HepG2 (cell line): Measurements from ENCODE around the gene LHB. TPM values are rescaled to one million over a fixed set of nuclear protein-coding genes. Genes with fewer than 3 reads are reported as not detected.

Experiments
- ATAC-seq: fragments of 200-7000 bp; cut with Tn5 transposase; 3 replicates; pipeline ENCODE4 v1.9.1; 2020; ENCODE audit warnings: mild to moderate bottlenecking, moderate library complexity
- BruUV-seq: library from RNA; stranded (reverse); fragments of 400-500 nt; replicated peaks from 2 replicates; lab custom pipeline; 2021; lab: Mats Ljungman, UMichigan
- CTCF ChIA-PET: fragments of 300-600 bp; formaldehyde crosslinking; extraction: SDS; loops from one replicate; lab custom pipeline; 2021; ENCODE audit warnings: low total read pairs, inconsistent platforms, low intra/inter-chr PET ratio; lab: Yijun Ruan, JAX
- POLR2A ChIA-PET: fragments of 350-600 bp; sonication (Branson Sonifier 250); formaldehyde crosslinking; loops from one replicate; lab custom pipeline; 2020; ENCODE audit warnings: antibody characterized with exemption, inconsistent platforms; lab: Yijun Ruan, JAX
- DNase-seq: peaks from one replicate; pipeline ENCODE4 v3.0.0-alpha.2; 2015; ENCODE audit warnings: low spot score
- FAIRE-seq: peaks from 3 replicates; lab custom pipeline; 2011; peaks lifted over from hg19 to GRCh38; lab: Jason Lieb, UNC
- H2AFZ ChIP-seq: one replicate; pipeline ENCODE4 v1.6.1; 2011; ENCODE audit warnings: low read length, inconsistent platforms
- H3K27ac ChIP-seq: fragments of 300-600 bp; 3 replicates; pipeline ENCODE4 v1.8.0; 2011; ENCODE audit warnings: mixed run types, mild to moderate bottlenecking, mixed read lengths, low read length, inconsistent platforms; ENCODE audit not compliant: insufficient read depth; ENCODE audit errors: extremely low read length
- H3K27me3 ChIP-seq, 2 experiments: fragments of 200-600 bp in 1 of 2; 2 replicates in 1 of 2; 3 replicates in 1 of 2; pipeline versions ENCODE4 v1.6.0 to v1.8.0; 2011; ENCODE audit warnings: low read length in 2 of 2, mild to moderate bottlenecking in 2 of 2, moderate library complexity in 2 of 2, inconsistent platforms in 1 of 2; ENCODE audit not compliant: insufficient read depth in 2 of 2, control insufficient read depth in 1 of 2
- H3K36me3 ChIP-seq, 2 experiments: fragments of 200-600 bp in 1 of 2; replicated peaks in 1 of 2; 2 replicates in 1 of 2; 3 replicates in 1 of 2; pipeline versions ENCODE4 v1.5.1 to v1.8.0; 2011; ENCODE audit warnings: low read length in 2 of 2, inconsistent platforms in 1 of 2; ENCODE audit not compliant: insufficient read depth in 2 of 2, control insufficient read depth in 1 of 2
- H3K4me1 ChIP-seq: 2 replicates; pipeline ENCODE4 v1.5.1; 2012; ENCODE audit warnings: low read length, inconsistent platforms; ENCODE audit not compliant: insufficient read depth
- H3K4me2 ChIP-seq: 2 replicates; pipeline ENCODE4 v1.6.0; 2011; ENCODE audit warnings: low read depth, low read length, inconsistent platforms
- H3K4me3 ChIP-seq, 3 experiments: fragments of 200-600 bp in 1 of 3; sonication (generic), shearing (Covaris generic) in 1 of 3; replicated peaks in 1 of 3; 2 replicates each; pipeline ENCODE4 v1.5.1; 2011 to 2016; ENCODE audit warnings: low read length in 3 of 3, inconsistent platforms in 2 of 3, low read depth in 2 of 3, mild to moderate bottlenecking in 2 of 3, control low read depth in 1 of 3, mixed read lengths in 1 of 3; ENCODE audit not compliant: insufficient read depth in 1 of 3
- H3K79me2 ChIP-seq: one replicate; pipeline ENCODE4 v1.6.1; 2011; ENCODE audit warnings: low read length, inconsistent platforms; ENCODE audit not compliant: insufficient read depth
- H3K9ac ChIP-seq: 2 replicates; pipeline ENCODE4 v1.6.0; 2011; ENCODE audit warnings: mild to moderate bottlenecking, low read depth, low read length, inconsistent platforms; ENCODE audit not compliant: insufficient read depth
- H3K9me3 ChIP-seq: 2 replicates; pipeline ENCODE4 v1.5.1; 2012; ENCODE audit warnings: mild to moderate bottlenecking, low read length
- H4K20me1 ChIP-seq: 2 replicates; pipeline ENCODE4 v1.6.0; 2011; ENCODE audit warnings: inconsistent platforms, mild to moderate bottlenecking, low read length, moderate library complexity; ENCODE audit not compliant: insufficient read depth
- ARID4A ChIP-seq: sonication (generic); formaldehyde crosslinking; IDR thresholded peaks from 2 replicates; pipeline ENCODE4 v1.5.0; 2020; ENCODE audit warnings: mild to moderate bottlenecking, missing genetic modification reagents, borderline replicate concordance
- ATF7 ChIP-seq, 2 experiments: fragments of 450-650 bp in 1 of 2; sonication (generic) in 1 of 2; formaldehyde crosslinking in 1 of 2; IDR thresholded peaks; 2 replicates each; pipeline versions ENCODE4 v1.4.0 to v1.6.1; 2016 to 2020; ENCODE audit warnings: antibody characterized with exemption in 1 of 2, mild to moderate bottlenecking in 1 of 2, missing genetic modification reagents in 1 of 2
- CENPT ChIP-seq: sonication (generic); formaldehyde crosslinking; IDR thresholded peaks from 2 replicates; pipeline ENCODE4 v1.8.0; 2022; ENCODE audit warnings: low read depth, mild to moderate bottlenecking, moderate library complexity, missing genetic modification reagents
- KAT7 ChIP-seq: IDR thresholded peaks from 2 replicates; pipeline ENCODE4 v1.6.1; 2018; ENCODE audit warnings: borderline replicate concordance, missing compliant biosample characterization
- POLR2A ChIP-seq, 2 experiments: IDR thresholded peaks; 2 replicates each; pipeline ENCODE4 v1.6.1; 2011; ENCODE audit warnings: low read depth in 2 of 2, low read length in 2 of 2, mild to moderate bottlenecking in 1 of 2, moderate library complexity in 1 of 2; ENCODE audit not compliant: insufficient read depth in 1 of 2
- POLR2AphosphoS5 ChIP-seq: IDR thresholded peaks from 2 replicates; pipeline ENCODE4 v1.6.1; 2012; ENCODE audit warnings: low read depth, low read length
- SMC3 ChIP-seq: IDR thresholded peaks from 2 replicates; pipeline ENCODE4 v1.6.1; 2011; ENCODE audit warnings: low read length, improper control_type of control experiment
- TSC22D2 ChIP-seq: sonication (generic); formaldehyde crosslinking; IDR thresholded peaks from 2 replicates; pipeline ENCODE4 v1.5.1; 2020; ENCODE audit warnings: missing genetic modification reagents, mild to moderate bottlenecking, borderline replicate concordance
- YEATS2 ChIP-seq: sonication (generic); formaldehyde crosslinking; IDR thresholded peaks from 2 replicates; pipeline ENCODE4 v1.4.0; 2020; ENCODE audit warnings: missing genetic modification reagents, borderline replicate concordance
- ZNF20 ChIP-seq: sonication (generic); formaldehyde crosslinking; IDR thresholded peaks from 2 replicates; pipeline ENCODE4 v1.4.0; 2020; ENCODE audit warnings: mild to moderate bottlenecking, moderate library complexity, missing genetic modification reagents
- ZNF274 ChIP-seq: sonication (generic); formaldehyde crosslinking; IDR thresholded peaks from 2 replicates; pipeline ENCODE4 v1.5.1; 2020; ENCODE audit warnings: mild to moderate bottlenecking, missing genetic modification reagents
- ZNF337 ChIP-seq: sonication (generic); formaldehyde crosslinking; IDR thresholded peaks from 2 replicates; pipeline ENCODE4 v1.5.1; 2020; ENCODE audit warnings: missing genetic modification reagents, low read depth, mild to moderate bottlenecking, borderline replicate concordance
- ZNF777 ChIP-seq: sonication (generic); formaldehyde crosslinking; IDR thresholded peaks from 2 replicates; pipeline ENCODE4 v1.4.0; 2020; ENCODE audit warnings: missing genetic modification reagents
- WGBS: methylation state at CpG from one replicate; pipeline ENCODE4 v1.1.6; 2017; ENCODE audit warnings: low lambda C conversion rate; 5-methylcytosine and 5-hydroxymethylcytosine counted together
- in situ Hi-C: cut with HindIII; loops from 2 replicates; pipeline ENCODE4 v1.10.0; 2017; ENCODE audit warnings: low pct_unique_long_range_greater_than_20kb; ENCODE audit not compliant: extremely low pct_ligation_motif_present
- intact Hi-C: fragments of 100-400 bp; cut with micrococcal nuclease; formaldehyde crosslinking; loops from one replicate; pipeline ENCODE4 v1.10.0; 2022; ENCODE audit not compliant: unreplicated experiment
- polyA plus RNA-seq, 8 experiments: library from polyadenylated mRNA; depleted of rRNA in 3 of 8; stranded (reverse) in 7 of 8; unstranded in 1 of 8; fragments of >200 nt; fragmentation: Illumina TruSeq in 4 of 8; extraction: Trizol in 4 of 8; gene quantifications; 2 replicates each; pipeline versions ENCODE4 v1.2.1 to v1.2.3, GENCODE V29; 2011 to 2016; ENCODE audit warnings: low read depth in 4 of 8, missing spikeins in 1 of 8, mixed read lengths in 1 of 8; ENCODE audit not compliant: insufficient read depth in 1 of 8
- total RNA-seq, 5 experiments: library from RNA; depleted of rRNA; stranded (reverse); fragments of >200 nt; fragmentation: Illumina TruSeq; extraction: Trizol; gene quantifications; 2 replicates each; pipeline ENCODE4 v1.2.3, GENCODE V29; 2016; ENCODE audit warnings: low read depth in 1 of 5
- TF ChIP-seq, protein P1 (sequence below): fragments of 450-650 bp; IDR thresholded peaks from 2 replicates; pipeline ENCODE4 v1.6.1; 2016
- TF ChIP-seq, protein P2 (sequence below): sonication (generic); formaldehyde crosslinking; conservative IDR thresholded peaks from 2 replicates; pipeline ENCODE4 v1.8.0; 2022; ENCODE audit warnings: low read depth, missing genetic modification reagents

The LHB gene
- total and polyA plus RNA-seq, 2 of the 13 experiments (the other 11 are each of a cell fraction or from before 2014, with no cell fraction given), result not detected

- FAIRE-seq (no peak), DNase-seq (no peak), ATAC-seq (peak; percentile 19)
- no peaks in the 10 kb centered on the region; a peak in 1 of 5 replicates for H3K27me3 ChIP-seq
- in situ Hi-C loops, result no loop called here
- ChIA-PET CTCF (no interaction called here), POLR2A (interaction anchor here (2.2 to 3.7 kb wide), 4 partner anchors 25 to 119 kb away, joined by 24 to 57 read pairs (median 28); partner anchors contain the start of genes FTL and PPP1R15A)
- H3K4me1 ChIP-seq, result peaks cover 35% of the 10 kb centered on the region
- 3% methylated on average over 7 of the region's 8 CpGs for WGBS
- peak overlapping the region; percentile 93 for H3K4me2 ChIP-seq
- H3K79me2 ChIP-seq, result peaks cover 52% of the 10 kb centered on the region
- no peaks in the 10 kb centered on the region for H4K20me1 ChIP-seq
- H3K9ac ChIP-seq, result peak overlapping the region; percentile 85
- H3K9me3 ChIP-seq, result no peaks in the 10 kb centered on the region
- peaks cover 9 to 20% of the 10 kb centered on the region in 2 experiments; a peak in 4 of 5 replicates for H3K36me3 ChIP-seq
- H3K4me3 ChIP-seq, result peak overlapping the region; percentile 82 to 98 (median 93)
- intact Hi-C loops, result no loop called here
- no TSS peak for BruUV-seq
- peak overlapping the region; percentile 78 for H3K27ac ChIP-seq
- H2AFZ ChIP-seq, result peak overlapping the region; percentile 29
- TF ChIP-seq ZNF777 (CRISPR knock-in tag) (no peak; the same call in 1 of the 2 replicates), SMC3 (no peak), YEATS2 (CRISPR knock-in tag) (0 out of 2 replicates have a peak, but pooled peaks have one; percentile 16), ZNF20 (no peak), ZNF337 (CRISPR knock-in tag) (no peak), ATF7 (IDR thresholded peaks at IDR 0.05) (no peak), ATF7 (CRISPR knock-in tag; IDR thresholded peaks at IDR 0.05) (0 out of 2 replicates have a peak, but pooled peaks have one; percentile 26), TSC22D2 (CRISPR knock-in tag) (no peak), ZNF274 (no peak), KAT7 (no peak), POLR2AphosphoS5 (no peak), POLR2A (IDR thresholded peaks at IDR 0.05; ENCODE audit: insufficient read depth in 1 of 2, low read depth in 2 of 2, low read length in 2 of 2) (no peak), ARID4A (CRISPR knock-in tag) (no peak), CENPT (no peak)
- TF ChIP-seq, protein P1, sequence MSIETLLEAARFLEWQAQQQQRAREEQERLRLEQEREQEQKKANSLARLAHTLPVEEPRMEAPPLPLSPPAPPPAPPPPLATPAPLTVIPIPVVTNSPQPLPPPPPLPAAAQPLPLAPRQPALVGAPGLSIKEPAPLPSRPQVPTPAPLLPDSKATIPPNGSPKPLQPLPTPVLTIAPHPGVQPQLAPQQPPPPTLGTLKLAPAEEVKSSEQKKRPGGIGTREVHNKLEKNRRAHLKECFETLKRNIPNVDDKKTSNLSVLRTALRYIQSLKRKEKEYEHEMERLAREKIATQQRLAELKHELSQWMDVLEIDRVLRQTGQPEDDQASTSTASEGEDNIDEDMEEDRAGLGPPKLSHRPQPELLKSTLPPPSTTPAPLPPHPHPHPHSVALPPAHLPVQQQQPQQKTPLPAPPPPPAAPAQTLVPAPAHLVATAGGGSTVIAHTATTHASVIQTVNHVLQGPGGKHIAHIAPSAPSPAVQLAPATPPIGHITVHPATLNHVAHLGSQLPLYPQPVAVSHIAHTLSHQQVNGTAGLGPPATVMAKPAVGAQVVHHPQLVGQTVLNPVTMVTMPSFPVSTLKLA, result no peak
- TF ChIP-seq, protein P2, sequence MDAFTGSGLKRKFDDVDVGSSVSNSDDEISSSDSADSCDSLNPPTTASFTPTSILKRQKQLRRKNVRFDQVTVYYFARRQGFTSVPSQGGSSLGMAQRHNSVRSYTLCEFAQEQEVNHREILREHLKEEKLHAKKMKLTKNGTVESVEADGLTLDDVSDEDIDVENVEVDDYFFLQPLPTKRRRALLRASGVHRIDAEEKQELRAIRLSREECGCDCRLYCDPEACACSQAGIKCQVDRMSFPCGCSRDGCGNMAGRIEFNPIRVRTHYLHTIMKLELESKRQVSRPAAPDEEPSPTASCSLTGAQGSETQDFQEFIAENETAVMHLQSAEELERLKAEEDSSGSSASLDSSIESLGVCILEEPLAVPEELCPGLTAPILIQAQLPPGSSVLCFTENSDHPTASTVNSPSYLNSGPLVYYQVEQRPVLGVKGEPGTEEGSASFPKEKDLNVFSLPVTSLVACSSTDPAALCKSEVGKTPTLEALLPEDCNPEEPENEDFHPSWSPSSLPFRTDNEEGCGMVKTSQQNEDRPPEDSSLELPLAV (CRISPR knock-in tag), result no peak
These were observed 24.9 kb downstream of the LHB start for GRCh38 chr19:48991873-48992580.
